GM21786 (cell line): ENCODE results near the gene ISCU.
"Not testable (repeated sequence)": the region's sequence is repeated elsewhere in the genome, so short reads cannot be mapped to it uniquely, and the experiment has no call there.

Source experiments
- ATAC-seq: cut with Tn5 transposase; IDR thresholded peaks from one replicate; pipeline ENCODE4 v1.9.1; 2021; ENCODE audit not compliant: unreplicated experiment

The ISCU gene

DNA sequence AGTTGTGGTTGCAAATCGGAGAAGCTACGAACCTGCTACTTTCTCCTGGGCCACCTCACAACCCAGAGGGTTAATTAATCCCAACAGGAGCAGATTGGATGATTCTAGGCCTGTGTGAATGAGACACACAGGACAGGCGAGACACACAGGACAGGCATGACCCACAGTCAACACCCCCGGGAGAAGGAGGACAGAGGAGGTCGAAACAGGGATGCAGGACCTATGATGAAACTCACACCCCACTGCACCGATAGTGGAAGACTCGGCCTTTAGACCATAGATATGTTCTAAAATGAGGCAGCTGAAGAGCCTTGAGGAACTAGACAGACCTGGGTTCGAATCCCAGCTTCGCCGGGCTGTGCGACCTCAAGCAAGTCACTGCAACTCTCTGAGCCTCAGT is 23.9 kb downstream of the ISCU start:
- ATAC-seq = no peak

DNA sequence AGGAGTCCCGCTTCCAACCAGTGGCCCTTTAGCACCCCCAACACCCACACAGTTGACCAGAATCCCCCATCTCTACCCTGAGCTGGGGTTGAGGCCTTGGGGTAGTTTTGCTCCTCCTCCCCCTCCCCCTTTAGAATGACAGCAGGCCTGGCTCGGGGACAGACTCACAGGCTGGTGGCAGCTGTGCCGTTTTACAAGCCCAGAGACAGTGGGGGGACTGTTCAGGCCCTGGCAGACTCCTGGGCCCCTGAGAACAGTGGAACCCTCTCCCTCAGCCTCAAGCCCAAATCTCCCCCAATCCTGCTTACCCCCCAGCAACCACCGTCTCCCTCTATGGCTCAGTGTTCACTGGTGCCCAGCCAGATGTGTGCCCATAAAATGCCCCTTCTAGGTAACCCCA is 25.4 kb downstream of the ISCU start:
- ATAC-seq = no peak

DNA sequence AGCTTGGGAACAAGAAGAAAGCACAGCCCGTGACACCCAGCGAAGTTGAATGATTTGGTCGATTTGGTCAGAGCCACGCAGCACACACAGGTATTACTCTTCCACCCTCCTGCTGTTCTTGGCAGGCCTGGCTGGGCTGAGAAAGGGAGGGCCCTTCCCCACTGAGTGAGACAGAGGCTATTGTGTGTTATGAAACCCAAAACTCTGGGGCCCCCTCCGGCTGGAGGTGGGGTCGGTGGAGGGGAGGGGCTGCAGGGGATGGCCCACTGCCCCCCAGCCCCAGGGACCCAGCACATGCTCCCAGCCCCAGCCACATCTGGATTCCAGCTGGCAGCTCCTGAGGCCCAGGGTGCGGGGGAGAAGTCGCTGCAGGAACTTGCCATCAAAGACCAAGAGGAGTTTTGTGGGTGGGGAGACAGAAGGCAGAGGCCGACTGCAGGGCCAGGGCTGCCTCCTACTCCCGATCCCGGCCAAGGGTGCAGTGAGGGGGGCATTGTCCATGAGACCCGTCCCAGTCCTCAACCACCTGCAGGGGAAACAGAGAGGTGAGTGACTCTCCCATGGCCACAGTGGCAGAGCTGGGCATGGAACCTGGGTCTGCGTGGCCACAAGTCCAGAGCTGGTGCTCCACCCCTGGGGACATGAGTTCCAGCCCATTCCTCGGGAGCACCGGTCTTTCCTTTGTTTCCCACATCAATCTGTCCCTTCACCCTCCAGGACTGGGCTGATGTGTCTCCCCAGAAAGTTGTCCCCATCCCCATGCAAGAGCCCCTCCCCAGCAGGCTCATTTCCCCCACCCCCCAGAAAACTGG is 26.8 kb downstream of the ISCU start:
- no peak for ATAC-seq

DNA sequence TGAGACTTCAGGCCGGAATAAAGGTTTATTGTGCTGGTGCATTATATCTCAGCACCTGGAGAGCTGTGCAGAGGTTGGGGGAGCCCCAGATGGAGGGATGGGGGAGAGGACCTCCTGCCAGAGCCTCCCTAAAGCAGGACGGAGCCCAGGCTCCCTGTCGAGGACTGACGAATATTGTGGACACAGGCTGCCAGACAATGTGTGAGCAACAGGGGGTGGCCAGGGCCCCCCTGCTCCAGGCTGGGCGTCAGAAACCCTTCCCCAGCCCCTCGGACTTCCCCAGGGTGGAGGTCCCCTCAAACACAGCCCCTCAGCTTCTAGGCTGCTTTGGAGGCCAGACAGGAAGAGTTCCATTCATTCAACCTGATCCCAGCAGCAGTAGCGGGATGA is 27.4 kb downstream of the ISCU start:
- no peak for ATAC-seq

DNA sequence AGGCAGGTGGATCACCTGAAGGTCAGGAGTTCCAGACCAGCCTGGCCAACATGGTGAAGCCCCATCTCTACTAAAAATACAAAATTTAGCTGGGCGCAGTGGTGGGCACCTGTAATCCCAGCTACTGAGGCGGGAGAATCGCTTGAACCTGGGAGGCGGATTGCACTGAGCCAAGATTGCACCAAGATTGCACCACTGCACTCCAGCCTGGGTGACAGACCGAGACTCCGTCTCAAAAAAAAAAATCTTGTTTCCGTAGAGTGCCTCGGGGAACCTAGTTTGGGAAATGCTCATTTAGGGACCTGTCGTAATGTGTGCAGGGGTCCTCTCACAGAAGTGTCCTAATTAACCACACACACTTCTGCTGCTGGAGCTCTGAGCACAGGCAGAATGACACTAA is 28.1 kb downstream of the ISCU start:
- not testable (repeated sequence) for ATAC-seq

DNA sequence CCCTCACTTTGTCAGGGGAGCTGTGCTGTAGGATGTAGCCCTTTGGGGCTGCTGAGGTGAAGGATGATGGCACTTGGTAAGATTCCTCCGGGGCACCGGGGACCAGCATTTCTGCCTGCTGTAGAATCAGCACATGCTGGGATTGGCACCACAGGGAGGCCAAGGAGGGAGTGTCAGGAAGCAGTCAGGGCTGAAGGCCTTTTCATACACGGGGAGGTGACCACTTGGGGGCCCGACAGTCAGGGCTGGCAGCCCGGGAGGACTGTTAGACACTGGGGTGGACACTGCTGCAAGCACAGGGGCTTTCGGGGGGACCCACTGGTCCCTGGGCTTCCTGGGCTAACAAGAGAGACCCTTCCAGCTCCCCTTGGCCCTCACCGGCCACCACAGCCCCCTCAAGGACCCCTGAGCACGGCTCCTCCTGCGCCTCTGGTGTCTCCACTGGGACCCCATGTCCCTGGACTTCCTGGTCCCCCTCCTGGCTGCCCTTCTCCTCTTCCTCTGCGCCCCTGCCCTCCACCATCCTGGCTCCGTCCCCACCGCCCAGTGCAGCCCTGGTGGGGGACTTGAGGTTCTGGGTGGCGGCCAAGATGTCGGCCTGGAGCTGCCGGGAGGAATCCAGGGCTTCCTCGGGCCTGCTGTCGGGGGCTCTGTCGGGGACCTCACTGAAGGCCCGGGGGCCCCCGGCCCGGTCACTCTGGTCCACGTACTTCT is 29.0 kb downstream of the ISCU start:
- no peak for ATAC-seq

DNA sequence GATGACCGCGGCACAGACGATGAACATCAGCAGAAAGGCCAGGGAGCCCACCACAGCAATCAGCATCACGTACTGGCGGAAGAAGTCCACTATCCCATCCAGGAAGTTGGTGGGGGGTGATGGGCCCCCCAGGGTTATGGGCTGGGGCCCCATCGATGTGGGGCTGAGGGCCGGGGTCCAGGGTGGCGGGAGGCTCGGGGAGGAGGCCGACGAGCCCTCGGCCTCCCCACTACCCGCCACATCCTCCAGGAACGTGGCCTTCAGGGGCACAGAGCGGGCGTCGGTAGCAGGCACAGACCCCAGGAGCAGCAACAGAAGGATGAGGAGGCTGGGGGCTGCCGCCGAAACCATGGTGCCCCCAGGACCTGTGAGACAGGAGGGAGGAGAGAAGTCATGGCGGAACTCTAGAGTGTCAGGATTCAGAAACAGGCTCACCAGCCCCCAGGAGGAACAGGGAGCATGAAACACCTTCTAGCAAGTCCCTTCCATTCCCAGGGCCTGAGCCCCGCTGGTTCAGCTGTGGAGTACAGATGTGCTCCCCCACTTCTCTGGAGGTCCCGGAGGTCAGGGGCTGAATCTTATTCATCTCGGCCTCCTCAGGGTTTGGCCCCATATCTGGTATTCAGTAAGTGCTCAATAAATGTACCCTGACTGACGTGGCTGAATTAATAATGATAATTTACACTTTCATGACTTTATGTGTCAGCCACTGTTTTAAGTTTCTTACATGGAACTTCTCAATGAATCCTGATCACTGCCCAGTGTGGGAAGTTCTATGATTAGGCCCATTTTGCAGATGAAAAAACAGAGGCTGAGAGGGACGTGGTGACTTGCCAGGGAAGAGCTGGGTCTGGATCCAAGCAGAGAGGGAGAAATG is 29.9 kb downstream of the ISCU start:
- ATAC-seq = no peak

DNA sequence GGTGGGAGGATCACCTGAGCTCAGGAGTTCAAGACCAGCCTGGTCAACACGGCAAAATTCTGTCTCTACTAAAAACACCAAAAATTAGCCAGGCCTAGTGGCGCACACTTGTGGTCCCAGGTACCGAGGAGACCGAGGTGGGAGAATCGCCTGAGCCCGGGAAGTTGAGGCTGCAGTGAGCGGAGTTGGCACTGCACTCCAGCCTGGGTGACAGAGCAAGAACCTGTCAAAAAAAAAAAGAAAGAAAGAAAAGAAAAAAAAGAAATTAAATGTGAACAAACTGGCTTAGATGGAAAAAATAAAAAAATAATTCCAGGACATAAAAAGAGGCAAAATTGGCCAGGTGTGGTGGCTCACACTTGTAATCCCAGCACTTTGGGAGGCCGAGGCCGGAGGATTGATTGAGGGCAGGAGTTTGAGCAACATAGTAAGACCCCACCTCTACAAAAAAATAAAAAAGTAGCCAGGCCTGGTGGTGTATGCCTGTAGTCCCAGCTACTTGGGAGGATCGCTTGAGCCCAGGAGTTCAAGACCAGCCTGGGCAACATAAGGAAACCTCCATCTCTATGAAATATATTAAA is 32.0 kb downstream of the ISCU start:
- no peak for ATAC-seq

DNA sequence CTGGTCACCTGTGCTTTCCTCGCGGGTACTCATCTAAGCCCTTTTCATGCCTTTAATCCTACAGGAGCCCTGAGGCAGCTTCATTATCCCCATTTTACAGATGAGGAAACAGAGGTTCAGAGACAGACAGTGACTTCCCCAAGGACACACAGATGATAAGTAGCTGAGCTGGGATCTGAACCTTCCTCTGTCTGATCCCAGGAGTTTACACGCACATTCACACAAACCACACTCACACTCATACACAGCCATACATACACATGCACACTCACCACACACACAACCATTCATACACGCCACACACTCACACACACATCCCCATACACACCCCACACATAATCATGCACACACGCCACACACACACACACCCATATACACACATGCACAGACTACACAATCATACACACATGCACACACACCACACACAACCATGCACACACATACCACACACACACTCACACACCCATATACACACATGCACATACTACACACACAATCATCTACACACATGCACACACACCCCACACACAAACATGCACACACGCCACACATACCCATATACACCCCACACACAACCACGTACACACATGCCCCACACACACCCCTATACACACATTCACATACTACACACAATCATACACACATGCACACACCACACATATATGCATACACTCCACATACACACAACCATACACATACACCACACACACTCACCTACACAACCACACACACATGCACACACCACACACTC is 32.7 kb downstream of the ISCU start:
- no peak for ATAC-seq

DNA sequence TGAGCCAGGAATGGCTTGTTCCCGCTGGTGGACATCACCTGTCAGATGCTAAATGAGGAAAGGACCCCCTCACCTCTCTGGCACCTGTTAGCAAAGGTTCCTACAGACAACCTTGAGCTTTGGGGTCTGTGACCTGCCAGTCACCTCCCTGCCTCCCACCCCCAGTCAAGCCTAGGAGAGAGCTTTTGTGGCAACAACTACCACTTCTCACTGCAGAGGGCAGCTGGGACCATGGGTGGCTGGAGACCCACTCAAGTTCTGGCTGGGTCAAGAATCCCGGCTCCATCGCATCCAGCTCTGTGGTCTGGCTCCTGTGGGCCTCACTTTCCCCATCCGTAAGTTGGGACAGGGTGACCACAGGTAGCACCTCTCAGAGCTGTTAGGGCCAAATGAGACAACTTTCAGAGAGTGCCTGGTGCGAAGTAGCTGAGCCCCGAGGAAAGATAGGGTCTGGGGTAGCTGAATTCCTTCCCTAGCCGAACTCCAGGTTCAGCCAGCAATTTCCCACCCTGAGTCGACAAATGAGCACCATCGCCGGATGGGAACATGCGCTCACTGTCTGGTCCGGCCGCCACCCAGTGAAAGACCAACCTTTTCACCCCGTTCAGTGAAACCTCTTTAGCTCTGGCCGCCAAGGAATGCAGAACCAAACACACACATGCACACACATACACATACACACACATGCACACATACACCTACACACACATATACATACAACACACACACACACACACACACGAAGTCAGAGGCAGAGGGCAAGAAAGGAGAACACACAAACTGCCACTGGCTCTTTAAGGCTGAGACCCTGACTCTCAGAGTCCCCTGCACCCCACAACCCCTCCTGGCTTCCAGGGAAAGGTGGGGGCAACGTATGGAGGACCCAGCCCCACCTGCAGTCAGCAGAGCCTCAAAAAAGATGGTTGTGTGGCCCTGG is 33.6 kb downstream of the ISCU start:
- ATAC-seq = no peak

DNA sequence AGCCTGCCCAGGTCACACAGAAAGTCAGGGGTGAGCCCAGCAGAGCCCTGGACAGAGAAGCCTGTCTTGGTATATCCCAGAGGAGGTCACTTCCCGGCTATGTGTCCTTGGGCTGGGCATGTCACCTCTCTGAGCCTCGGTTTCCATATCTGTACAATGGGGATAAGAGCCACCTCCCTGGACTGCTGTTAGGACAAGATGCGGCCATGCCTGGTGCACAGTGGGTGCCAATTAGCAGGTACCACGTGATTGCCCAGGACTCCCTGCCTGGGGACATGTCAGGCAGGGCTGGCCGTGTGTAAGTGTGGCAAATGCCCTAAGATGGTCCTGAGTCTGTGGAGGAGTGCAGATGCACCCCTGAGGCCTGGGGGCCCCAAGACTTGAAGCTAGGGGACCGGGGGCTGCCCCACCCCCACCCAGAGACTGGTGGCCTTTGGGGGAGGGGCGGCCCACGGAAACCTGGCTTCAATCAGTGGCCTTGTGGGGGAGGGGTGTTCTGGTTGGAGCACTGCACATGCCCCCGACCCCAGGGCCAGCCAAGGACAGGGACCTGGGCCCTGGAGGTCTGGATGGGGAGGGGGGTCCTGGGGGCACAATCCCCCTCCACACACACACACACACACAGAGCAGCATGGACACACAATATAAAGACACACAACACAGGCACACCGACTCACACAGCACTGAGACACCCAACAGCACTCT is 34.6 kb downstream of the ISCU start:
- no peak for ATAC-seq

DNA sequence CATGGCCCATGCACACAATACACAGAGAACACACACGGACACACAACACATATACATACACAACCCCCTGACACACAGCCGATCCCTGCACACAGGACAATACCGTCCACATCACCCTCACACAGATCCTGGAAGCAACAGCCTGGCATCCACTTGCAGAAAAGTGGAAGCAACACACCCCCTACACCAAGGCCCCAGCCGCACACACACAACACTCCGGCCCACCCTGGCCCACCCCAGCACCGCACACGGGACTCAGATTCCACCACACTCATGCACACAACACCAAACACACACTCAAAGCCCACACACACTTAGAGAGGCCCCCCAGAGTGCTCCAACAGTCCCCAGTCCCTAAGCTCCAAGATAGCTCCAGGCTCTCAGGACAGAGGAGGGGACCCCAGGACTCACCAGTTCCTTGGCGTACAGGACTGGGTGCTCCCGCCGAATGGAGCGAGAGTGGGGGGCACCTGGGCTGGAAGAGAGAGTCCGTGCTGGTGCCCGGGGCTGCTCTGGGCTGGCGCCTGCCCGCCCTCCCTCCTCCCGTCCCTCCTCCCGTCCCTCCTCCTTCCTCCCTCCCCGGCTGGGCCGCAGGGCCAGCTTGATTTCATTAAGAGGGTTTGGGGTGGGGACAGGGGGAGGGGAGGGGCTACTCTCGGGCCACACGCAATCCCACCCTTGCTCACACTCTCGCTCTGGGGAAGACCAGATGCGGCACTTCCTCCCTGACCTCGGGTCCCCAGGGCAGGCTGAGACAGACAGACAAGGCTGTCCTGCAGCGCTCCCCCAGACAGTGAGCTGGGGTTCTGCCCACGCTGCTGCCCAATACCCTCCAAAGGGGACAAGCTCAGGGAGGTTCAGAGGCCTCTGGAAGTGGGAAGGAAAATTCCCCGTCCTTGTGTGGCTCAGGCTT is 35.4 kb downstream of the ISCU start, which contains the start of gene TMEM119:
Gene TMEM119, minus strand, starts transcription at position 526 of the 913 bp plus-strand sequence. CDS start 5,701 bp downstream, outside the sequence.
- no peak for ATAC-seq

DNA sequence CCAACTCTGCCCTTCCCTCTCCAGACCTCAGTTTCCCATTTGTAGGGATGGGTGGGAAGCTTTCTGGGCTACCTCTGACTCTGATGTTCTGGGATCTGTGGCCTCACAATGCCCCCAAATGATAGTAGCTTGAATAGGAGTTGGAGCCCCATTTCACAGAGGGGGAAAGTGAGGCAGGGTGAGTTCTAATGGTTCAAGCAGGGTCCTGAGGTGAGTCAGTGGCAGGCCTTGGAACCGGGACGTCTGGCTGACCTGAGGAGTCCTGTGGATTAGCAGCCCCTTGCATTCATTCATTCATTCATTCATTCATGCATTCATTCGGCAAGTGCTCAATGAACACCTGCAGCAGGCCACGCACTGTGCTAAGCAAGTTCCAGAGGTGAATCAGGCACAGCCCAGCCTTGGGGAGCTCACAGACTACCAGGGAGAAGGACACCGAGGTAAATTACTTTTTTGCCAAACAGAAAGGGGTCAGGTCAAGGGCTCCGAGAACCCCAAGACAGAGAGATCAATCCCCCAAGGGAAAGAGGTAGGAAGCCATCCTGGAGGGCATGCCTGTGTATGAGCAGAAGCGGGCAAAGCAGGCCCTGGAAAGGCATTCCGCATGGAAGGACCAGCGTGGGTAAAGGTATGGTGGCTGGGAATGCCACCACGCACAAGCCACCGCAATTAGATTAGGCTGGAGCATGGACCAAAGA is 36.3 kb downstream of the ISCU start:
- ATAC-seq = no peak

DNA sequence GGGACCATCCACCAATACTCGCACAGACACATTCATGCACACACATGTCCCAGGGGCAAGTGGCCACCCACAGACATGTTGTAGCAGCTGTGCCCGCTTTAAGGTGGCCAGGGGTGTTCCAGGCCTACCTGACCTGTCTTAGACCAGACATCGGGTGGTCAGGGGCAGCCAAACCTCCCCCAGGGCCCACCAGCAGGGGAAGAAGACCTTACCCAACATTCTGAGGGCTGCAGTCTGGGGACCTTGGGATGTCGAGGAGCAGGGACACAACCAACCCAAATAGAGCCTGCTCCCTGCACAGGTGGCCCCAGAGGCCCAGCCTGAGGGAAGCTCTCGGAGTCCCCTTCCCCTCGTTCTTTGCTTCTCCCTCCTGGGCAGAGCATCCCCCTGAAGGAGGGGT is 37.1 kb downstream of the ISCU start:
- ATAC-seq = no peak

DNA sequence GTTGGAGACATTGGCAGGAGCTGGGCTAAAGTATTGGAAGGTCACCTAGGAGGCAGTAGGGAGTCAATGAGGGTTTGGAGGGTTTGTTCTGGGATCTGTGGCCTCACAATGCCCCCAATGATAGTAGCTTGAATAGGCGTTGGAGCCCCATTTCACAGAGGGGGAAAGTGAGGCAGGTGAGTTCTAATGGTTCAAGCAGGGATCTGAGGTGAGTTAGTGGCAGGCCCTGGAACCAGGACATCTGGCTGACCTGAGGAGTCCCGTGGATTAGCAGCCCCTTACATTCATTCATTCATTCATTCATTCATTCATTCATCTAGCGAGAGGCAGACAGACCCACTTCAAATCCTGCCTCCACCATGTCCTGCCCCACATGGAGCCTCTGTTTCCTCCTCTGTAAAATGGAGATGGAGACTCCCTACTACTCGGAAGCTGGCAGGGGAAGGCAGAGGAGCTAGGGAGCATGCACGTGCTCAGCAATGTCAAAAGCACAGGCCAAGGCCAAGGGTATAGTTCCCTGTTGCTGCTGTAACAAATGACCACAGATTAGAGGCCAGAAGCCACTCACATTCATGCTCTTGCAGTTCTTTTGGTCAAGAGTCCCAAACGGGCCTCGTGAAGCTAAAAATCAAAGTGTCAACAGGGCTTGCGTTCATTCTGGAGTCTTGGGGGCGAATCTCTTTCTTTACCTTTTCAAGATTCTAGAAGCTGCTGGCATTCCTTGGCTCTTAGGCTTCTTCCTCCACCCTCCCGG is 37.7 kb downstream of the ISCU start:
- no peak for ATAC-seq

DNA sequence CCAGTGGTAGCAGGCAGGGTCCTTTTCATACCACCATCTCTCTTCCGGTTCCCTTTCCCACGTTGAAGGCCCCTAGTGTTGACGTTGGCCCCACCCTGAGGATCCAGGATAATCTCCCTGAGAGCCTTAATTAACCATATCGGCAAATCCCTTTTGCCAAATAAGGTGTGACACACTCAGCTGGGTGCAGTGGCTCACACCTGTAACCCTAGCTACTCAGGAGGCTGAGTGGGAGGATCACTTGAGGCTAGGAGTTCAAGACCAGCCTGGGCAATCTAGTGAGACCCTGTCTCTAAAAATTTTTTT is 38.3 kb downstream of the ISCU start:
- no peak for ATAC-seq
